ENCODE measurements around the gene BPIFA1.

BPIFA1 gene

DNA sequence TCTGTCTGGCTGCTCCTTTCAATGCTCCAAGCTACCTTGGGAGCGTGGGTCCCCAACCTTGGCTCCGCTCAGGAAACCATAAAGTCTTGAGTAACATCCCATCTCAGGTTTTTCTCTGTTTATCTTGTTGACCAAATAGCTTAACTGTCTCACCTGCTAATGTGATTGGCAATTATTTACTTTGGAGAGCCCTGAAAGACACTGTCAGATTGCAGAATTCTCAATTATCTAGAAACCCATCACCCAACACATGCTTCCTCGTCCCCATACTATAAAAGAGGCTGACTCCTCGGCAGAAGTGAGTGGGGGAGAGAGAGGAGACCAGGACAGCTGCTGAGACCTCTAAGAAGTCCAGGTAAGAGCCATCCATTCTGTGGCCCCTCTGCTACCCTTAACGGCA, at the start of gene BPIFA1:
Gene BPIFA1, plus strand, starts transcription at position 301 of the 400 bp plus-strand sequence. CDS start 1,716 bp downstream, outside the sequence.
- Histone ChIP-seq H3K9me3 (ENCODE audit: control insufficient read depth in 1 of 2, low read length in 2 of 2) (no peaks in the 10 kb centered on the region), H3K27me3 (ENCODE audit: low read depth, low read length) (no peaks in the 10 kb centered on the region), H3K36me3 (ENCODE audit: control insufficient read depth in 1 of 2, insufficient read depth in 2 of 2, low read length in 2 of 2) (no peaks in the 10 kb centered on the region), H3K27ac (ENCODE audit: low read length) (no peak within 1 kb of the TSS), H3K4me1 (ENCODE audit: control insufficient read depth in 1 of 2, insufficient read depth in 2 of 2, low read length in 2 of 2) (no peaks in the 10 kb centered on the region), H3K4me3 (ENCODE audit: low read depth in 1 of 2, low read length in 2 of 2) (no peak within 1 kb of the TSS)

DNA sequence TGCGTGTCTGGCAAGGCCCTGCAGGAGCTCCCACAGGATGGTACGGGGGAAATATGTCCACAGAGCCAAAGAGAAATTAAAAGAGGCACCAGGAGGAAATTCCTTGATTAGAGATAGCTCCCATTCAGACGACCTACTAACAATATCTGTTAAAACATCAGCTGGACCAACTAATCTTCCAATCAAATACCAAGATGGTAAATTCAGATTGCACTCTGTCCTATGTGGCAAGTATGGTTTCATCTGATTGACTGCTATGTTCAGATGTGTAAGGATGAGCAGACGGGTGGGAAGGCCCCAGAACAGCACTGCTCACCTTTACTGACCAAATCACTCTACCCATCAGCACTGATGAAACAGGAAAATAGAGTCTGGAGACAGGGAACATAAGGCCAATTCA, 48.3 kb upstream of the BPIFA1 start:
- no peaks in the 10 kb centered on the region for H3K27me3 ChIP-seq (ENCODE audit: low read depth, low read length)
- no peak overlapping the region for H3K27ac ChIP-seq (ENCODE audit: low read length)
- no peak overlapping the region for H3K4me3 ChIP-seq (ENCODE audit: low read depth in 1 of 2, low read length in 2 of 2)
- H3K9me3 ChIP-seq (ENCODE audit: control insufficient read depth in 1 of 2, low read length in 2 of 2) = no peaks in the 10 kb centered on the region
- no peaks in the 10 kb centered on the region for H3K36me3 ChIP-seq (ENCODE audit: control insufficient read depth in 1 of 2, insufficient read depth in 2 of 2, low read length in 2 of 2)
- H3K4me1 ChIP-seq (ENCODE audit: control insufficient read depth in 1 of 2, insufficient read depth in 2 of 2, low read length in 2 of 2) = peaks cover 0 to 3% of the 10 kb centered on the region in 2 donors

DNA sequence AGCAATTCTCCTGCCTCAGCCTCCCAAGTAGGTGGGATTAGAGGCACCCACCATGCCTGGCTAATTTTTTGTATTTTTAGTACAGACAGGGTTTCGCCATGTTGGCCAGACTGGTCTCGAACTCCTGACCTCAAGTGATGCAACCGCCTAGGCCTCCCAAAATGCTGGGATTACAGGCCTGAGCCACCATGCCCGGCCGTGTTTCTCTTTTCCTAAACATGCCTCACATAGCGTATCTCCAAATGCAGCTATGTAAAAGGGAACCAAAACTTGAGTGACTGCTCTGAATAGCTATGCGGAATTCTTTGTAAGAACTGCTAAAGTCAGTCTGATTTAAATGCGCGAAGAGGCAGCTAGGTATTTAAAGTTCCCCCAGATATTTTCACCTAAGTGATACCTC, 47.4 kb upstream of the BPIFA1 start:
- no peak overlapping the region for H3K27ac ChIP-seq (ENCODE audit: low read length)
- peaks cover 0 to 6% of the 10 kb centered on the region in 2 donors for H3K4me1 ChIP-seq (ENCODE audit: control insufficient read depth in 1 of 2, insufficient read depth in 2 of 2, low read length in 2 of 2)
- no peaks in the 10 kb centered on the region for H3K27me3 ChIP-seq (ENCODE audit: low read depth, low read length)
- H3K36me3 ChIP-seq (ENCODE audit: control insufficient read depth in 1 of 2, insufficient read depth in 2 of 2, low read length in 2 of 2) = no peaks in the 10 kb centered on the region
- no peak overlapping the region for H3K4me3 ChIP-seq (ENCODE audit: low read depth in 1 of 2, low read length in 2 of 2)
- H3K9me3 ChIP-seq (ENCODE audit: control insufficient read depth in 1 of 2, low read length in 2 of 2) = no peaks in the 10 kb centered on the region

DNA sequence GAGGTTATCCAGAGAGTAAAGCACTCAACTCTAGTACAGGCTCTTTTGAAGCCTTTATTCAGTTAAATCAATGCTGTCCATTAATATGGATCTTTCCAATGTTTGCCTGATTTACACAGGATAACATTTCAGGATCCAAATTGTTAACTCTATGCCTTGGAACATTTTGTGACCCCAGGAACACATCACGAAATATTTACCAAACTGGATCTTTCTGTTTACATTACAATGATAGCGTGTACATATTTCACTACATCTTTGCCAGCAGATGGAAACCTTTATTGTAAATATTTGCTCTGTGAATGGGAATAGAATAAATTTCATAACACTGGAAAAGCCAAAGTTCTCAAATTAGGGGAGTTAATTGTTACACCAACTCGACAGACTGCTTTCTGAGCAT, 44.3 kb upstream of the BPIFA1 start:
- no peaks in the 10 kb centered on the region for H3K9me3 ChIP-seq (ENCODE audit: control insufficient read depth in 1 of 2, low read length in 2 of 2)
- H3K27me3 ChIP-seq (ENCODE audit: low read depth, low read length) = no peaks in the 10 kb centered on the region
- peaks cover 0 to 6% of the 10 kb centered on the region in 2 donors for H3K4me1 ChIP-seq (ENCODE audit: control insufficient read depth in 1 of 2, insufficient read depth in 2 of 2, low read length in 2 of 2)
- H3K4me3 ChIP-seq (ENCODE audit: low read depth in 1 of 2, low read length in 2 of 2) = no peak overlapping the region
- H3K36me3 ChIP-seq (ENCODE audit: control insufficient read depth in 1 of 2, insufficient read depth in 2 of 2, low read length in 2 of 2) = no peaks in the 10 kb centered on the region
- no peak overlapping the region for H3K27ac ChIP-seq (ENCODE audit: low read length)

DNA sequence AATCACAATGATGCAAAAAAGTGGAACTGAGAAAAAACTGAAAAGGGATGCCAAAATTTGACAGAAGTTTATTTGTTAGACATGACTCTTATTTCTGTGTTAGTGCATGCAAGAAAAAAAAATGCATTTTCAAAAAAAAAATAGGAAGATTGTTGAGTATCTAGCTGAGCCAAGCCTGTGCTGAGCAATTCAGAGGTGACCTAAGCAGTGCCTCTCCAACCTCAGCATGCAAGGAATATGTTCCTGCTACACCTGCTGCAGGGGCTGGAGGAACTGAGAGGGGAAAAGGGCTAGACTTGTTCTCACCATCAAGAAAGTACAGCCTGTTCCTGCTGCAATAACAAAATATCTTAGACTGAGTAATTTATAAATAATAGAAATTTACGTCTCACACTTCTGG, 43.8 kb upstream of the BPIFA1 start:
- Histone ChIP-seq H3K9me3 (ENCODE audit: control insufficient read depth in 1 of 2, low read length in 2 of 2) (no peaks in the 10 kb centered on the region), H3K27ac (ENCODE audit: low read length) (no peak overlapping the region), H3K4me3 (ENCODE audit: low read depth in 1 of 2, low read length in 2 of 2) (no peak overlapping the region), H3K27me3 (ENCODE audit: low read depth, low read length) (no peaks in the 10 kb centered on the region), H3K36me3 (ENCODE audit: control insufficient read depth in 1 of 2, insufficient read depth in 2 of 2, low read length in 2 of 2) (no peaks in the 10 kb centered on the region), H3K4me1 (ENCODE audit: control insufficient read depth in 1 of 2, insufficient read depth in 2 of 2, low read length in 2 of 2) (peaks cover 0 to 6% of the 10 kb centered on the region in 2 donors)

DNA sequence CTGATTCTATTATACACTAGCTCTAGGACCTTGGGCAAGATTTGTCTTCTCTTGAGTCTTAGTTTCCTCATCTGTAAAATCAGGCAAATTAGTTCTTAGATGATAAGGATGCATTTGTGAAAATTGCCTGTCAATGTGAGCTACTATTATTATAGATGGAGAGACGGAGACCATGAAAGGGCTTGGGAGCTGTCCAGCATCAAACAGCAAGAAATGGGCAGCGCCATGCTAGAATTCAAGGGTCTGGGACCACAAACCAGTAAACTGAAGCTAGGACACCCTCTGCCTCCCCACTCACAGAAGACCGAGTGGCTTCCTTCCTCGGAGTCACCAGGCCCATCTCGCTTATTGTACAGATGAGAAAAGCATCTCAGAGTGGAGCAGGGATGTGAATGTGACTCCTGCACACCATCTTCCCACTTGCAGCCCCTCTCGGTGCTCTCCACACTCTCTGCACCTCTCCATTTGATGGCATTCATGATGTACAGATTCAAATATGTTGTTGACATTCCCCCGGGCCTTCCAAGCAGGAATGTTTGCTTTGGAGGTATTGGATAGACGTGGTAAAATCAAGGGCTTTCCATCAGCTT, 42.8 kb upstream of the BPIFA1 start:
- Histone ChIP-seq H3K4me3 (ENCODE audit: low read depth in 1 of 2, low read length in 2 of 2) (no peak overlapping the region), H3K36me3 (ENCODE audit: control insufficient read depth in 1 of 2, insufficient read depth in 2 of 2, low read length in 2 of 2) (no peaks in the 10 kb centered on the region), H3K27me3 (ENCODE audit: low read depth, low read length) (no peaks in the 10 kb centered on the region), H3K27ac (ENCODE audit: low read length) (no peak overlapping the region), H3K9me3 (ENCODE audit: control insufficient read depth in 1 of 2, low read length in 2 of 2) (no peaks in the 10 kb centered on the region), H3K4me1 (ENCODE audit: control insufficient read depth in 1 of 2, insufficient read depth in 2 of 2, low read length in 2 of 2) (peaks cover 0 to 6% of the 10 kb centered on the region in 2 donors)

DNA sequence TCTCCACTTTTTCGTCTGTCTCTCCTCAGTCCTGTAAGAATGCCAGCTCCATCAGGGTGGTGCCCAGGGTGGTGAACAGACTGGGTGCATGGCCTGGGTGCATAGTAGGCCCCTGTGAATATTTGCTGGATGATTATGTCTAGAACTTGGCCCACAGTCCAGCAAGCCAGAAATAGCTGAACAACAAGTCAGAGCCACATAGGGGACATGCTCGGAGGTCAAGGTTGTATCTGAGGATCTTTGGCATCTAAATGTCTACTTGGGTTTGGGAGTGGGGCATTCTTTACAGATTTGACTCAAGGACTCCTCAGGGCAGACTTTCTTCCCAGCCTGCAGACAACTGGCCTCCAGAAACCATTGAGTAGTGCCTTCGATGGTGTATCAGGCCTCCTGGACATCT, 36.8 kb upstream of the BPIFA1 start:
- Histone ChIP-seq H3K4me3 (ENCODE audit: low read depth in 1 of 2, low read length in 2 of 2) (no peak overlapping the region), H3K4me1 (ENCODE audit: control insufficient read depth in 1 of 2, insufficient read depth in 2 of 2, low read length in 2 of 2) (no peaks in the 10 kb centered on the region), H3K9me3 (ENCODE audit: control insufficient read depth in 1 of 2, low read length in 2 of 2) (no peaks in the 10 kb centered on the region), H3K36me3 (ENCODE audit: control insufficient read depth in 1 of 2, insufficient read depth in 2 of 2, low read length in 2 of 2) (no peaks in the 10 kb centered on the region), H3K27ac (ENCODE audit: low read length) (no peak overlapping the region), H3K27me3 (ENCODE audit: low read depth, low read length) (peaks cover 4% of the 10 kb centered on the region)

DNA sequence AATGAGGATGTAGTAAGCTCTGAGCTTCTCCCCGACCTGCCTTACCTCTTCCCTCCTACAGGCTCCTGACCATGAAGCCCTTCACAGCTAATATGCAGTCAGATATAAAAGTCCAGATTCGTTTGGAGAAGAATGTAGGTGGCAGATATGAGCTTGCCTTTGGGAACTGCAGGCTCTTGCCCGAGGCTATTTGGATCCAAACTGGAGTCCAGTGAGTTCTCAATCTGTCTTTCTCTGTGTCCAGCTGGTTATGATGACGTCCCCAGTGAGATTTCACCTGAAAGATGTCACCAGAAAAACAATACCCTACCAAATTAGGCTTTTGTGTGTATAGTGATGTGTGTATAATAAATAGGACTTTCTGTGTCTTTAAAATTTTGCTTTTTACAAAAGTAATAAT, 33.3 kb upstream of the BPIFA1 start:
- Histone ChIP-seq H3K9me3 (ENCODE audit: control insufficient read depth in 1 of 2, low read length in 2 of 2) (no peaks in the 10 kb centered on the region), H3K4me3 (ENCODE audit: low read depth in 1 of 2, low read length in 2 of 2) (no peak overlapping the region), H3K27ac (ENCODE audit: low read length) (no peak overlapping the region), H3K36me3 (ENCODE audit: control insufficient read depth in 1 of 2, insufficient read depth in 2 of 2, low read length in 2 of 2) (no peaks in the 10 kb centered on the region), H3K4me1 (ENCODE audit: control insufficient read depth in 1 of 2, insufficient read depth in 2 of 2, low read length in 2 of 2) (no peaks in the 10 kb centered on the region), H3K27me3 (ENCODE audit: low read depth, low read length) (peaks cover 4% of the 10 kb centered on the region)

DNA sequence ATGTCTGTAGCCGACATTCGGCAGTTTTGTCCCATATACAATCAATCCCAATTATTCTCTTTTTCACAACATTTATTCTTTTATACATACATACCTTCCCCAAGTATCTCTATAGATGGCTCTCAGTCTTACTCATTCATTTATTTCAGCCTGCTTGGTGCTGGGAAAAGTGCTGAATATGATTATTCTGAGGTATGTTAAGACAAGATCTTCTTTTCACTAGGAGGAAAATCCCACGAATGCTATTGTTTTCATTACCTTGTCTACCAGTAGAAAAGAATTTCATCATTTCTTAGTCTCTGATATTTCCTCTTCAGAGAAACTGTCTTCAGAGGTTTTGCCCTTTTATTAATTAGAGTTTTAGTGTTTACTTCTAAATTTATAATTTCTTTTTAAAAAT, 32.4 kb upstream of the BPIFA1 start:
- H3K27me3 ChIP-seq (ENCODE audit: low read depth, low read length) = peaks cover 4% of the 10 kb centered on the region
- H3K27ac ChIP-seq (ENCODE audit: low read length) = no peak overlapping the region
- no peaks in the 10 kb centered on the region for H3K9me3 ChIP-seq (ENCODE audit: control insufficient read depth in 1 of 2, low read length in 2 of 2)
- H3K36me3 ChIP-seq (ENCODE audit: control insufficient read depth in 1 of 2, insufficient read depth in 2 of 2, low read length in 2 of 2) = no peaks in the 10 kb centered on the region
- no peak overlapping the region for H3K4me3 ChIP-seq (ENCODE audit: low read depth in 1 of 2, low read length in 2 of 2)
- no peaks in the 10 kb centered on the region for H3K4me1 ChIP-seq (ENCODE audit: control insufficient read depth in 1 of 2, insufficient read depth in 2 of 2, low read length in 2 of 2)

DNA sequence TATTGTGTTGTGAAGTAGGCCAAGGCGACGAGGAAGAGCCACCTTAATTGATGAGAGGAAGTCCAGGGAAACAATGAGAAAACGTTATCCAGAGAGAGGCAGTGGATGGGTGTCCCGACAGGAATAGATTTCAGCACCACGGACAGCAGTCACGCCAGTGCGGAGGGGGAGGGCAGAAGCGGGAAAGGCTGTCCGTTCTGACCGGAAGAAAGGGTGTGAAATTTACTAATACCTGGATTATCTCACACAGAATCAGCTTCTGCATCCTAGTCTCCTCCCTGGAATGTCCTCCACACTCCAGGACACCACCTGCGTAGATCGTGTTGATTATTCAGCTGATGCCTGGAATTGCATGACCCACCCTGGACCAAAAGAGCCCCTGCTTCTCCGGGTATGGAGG, 26.0 kb upstream of the BPIFA1 start:
- no peak overlapping the region for H3K27ac ChIP-seq (ENCODE audit: low read length)
- H3K9me3 ChIP-seq (ENCODE audit: control insufficient read depth in 1 of 2, low read length in 2 of 2) = peaks cover 0 to 2% of the 10 kb centered on the region in 2 donors
- no peaks in the 10 kb centered on the region for H3K27me3 ChIP-seq (ENCODE audit: low read depth, low read length)
- no peaks in the 10 kb centered on the region for H3K36me3 ChIP-seq (ENCODE audit: control insufficient read depth in 1 of 2, insufficient read depth in 2 of 2, low read length in 2 of 2)
- no peak overlapping the region for H3K4me3 ChIP-seq (ENCODE audit: low read depth in 1 of 2, low read length in 2 of 2)
- H3K4me1 ChIP-seq (ENCODE audit: control insufficient read depth in 1 of 2, insufficient read depth in 2 of 2, low read length in 2 of 2) = no peaks in the 10 kb centered on the region

DNA sequence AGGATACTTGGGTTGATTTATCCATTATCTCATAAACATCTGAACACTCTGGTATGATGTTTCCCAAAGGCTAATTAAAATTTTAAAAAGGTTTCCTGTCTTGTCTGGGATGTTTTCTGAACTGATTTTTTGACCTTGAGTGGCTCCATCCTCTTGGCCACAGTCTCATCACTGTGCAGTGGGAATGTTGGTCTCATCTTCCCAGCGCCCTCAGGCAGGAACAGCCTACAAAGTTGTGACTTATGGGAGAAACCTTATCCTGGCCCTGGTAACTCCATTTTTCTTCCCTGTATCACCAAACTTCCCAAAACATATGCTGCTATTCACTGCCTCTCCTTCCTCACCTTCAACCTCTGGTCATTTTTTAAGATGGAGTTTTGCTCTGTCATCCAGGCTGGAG, 25.4 kb upstream of the BPIFA1 start:
- Histone ChIP-seq H3K4me1 (ENCODE audit: control insufficient read depth in 1 of 2, insufficient read depth in 2 of 2, low read length in 2 of 2) (no peaks in the 10 kb centered on the region), H3K4me3 (ENCODE audit: low read depth in 1 of 2, low read length in 2 of 2) (no peak overlapping the region), H3K36me3 (ENCODE audit: control insufficient read depth in 1 of 2, insufficient read depth in 2 of 2, low read length in 2 of 2) (no peaks in the 10 kb centered on the region), H3K27me3 (ENCODE audit: low read depth, low read length) (no peaks in the 10 kb centered on the region), H3K27ac (ENCODE audit: low read length) (no peak overlapping the region), H3K9me3 (ENCODE audit: control insufficient read depth in 1 of 2, low read length in 2 of 2) (peaks cover 0 to 2% of the 10 kb centered on the region in 2 donors)

DNA sequence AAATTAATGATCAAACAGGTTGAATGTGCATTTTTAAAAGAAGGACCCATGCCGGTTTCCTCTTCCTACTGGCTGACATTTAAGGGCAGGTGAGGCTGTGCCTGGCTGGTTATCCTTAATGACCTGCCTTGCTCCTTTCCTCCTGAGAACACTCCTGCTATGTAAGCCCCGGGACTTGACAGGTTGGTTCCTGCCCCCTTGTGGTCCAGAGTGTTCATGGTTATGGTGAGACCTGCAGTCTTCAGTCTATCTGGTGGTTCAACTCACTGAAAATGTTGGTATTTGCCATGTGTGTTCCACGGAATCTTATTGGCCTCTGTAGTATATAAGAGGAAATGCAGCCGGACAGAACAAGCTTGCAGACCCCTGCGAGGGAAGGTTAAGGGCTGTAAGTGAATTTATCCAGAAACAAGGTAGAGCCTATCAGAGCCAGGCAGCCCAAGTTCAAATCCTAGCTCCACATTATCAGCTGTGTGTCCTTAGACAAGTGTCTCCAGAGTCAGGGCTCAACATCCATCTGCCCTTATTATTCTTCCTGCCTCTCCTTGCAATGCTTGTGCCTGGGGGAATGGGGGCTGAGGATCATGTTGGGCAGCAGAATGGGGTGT, 23.9 kb upstream of the BPIFA1 start:
- Histone ChIP-seq H3K4me1 (ENCODE audit: control insufficient read depth in 1 of 2, insufficient read depth in 2 of 2, low read length in 2 of 2) (no peaks in the 10 kb centered on the region), H3K27me3 (ENCODE audit: low read depth, low read length) (no peaks in the 10 kb centered on the region), H3K36me3 (ENCODE audit: control insufficient read depth in 1 of 2, insufficient read depth in 2 of 2, low read length in 2 of 2) (no peaks in the 10 kb centered on the region), H3K4me3 (ENCODE audit: low read depth in 1 of 2, low read length in 2 of 2) (no peak overlapping the region), H3K27ac (ENCODE audit: low read length) (no peak overlapping the region), H3K9me3 (ENCODE audit: control insufficient read depth in 1 of 2, low read length in 2 of 2) (peaks cover 0 to 2% of the 10 kb centered on the region in 2 donors)
